HepG2 (cell line): ENCODE results near the gene SLC12A2. TPM values are rescaled to one million over a fixed set of nuclear protein-coding genes. Genes with fewer than 3 reads are reported as not detected.

Source experiments
- CENPT ChIP-seq: sonication (generic); formaldehyde crosslinking; IDR thresholded peaks from 2 replicates; pipeline ENCODE4 v1.8.0; 2022; ENCODE audit warnings: low read depth, mild to moderate bottlenecking, moderate library complexity, missing genetic modification reagents
- CHD4 ChIP-seq: fragments of 200-600 bp; sonication (generic); IDR thresholded peaks from 2 replicates; pipeline ENCODE4 v1.7.0; 2017; ENCODE audit warnings: mild to moderate bottlenecking, low read length, borderline replicate concordance
- FOXO1 ChIP-seq: sonication (generic); formaldehyde crosslinking; IDR thresholded peaks from 2 replicates; pipeline ENCODE4 v1.4.0; 2020; ENCODE audit warnings: missing genetic modification reagents
- JUN ChIP-seq: sonication (generic); formaldehyde crosslinking; IDR thresholded peaks from 2 replicates; pipeline ENCODE4 v1.4.0; 2020; ENCODE audit warnings: mild to moderate bottlenecking, missing genetic modification reagents
- TMF1 ChIP-seq: sonication (generic); formaldehyde crosslinking; IDR thresholded peaks from 2 replicates; pipeline ENCODE4 v1.8.1; 2022; ENCODE audit warnings: low read depth, missing genetic modification reagents
- ZNF274 ChIP-seq: sonication (generic); formaldehyde crosslinking; IDR thresholded peaks from 2 replicates; pipeline ENCODE4 v1.5.1; 2020; ENCODE audit warnings: mild to moderate bottlenecking, missing genetic modification reagents
- ZNF282 ChIP-seq: fragments of 450-650 bp; IDR thresholded peaks from 2 replicates; pipeline ENCODE4 v1.6.1; 2018; ENCODE audit not compliant: partially characterized antibody
- ZNF530 ChIP-seq: sonication (generic); formaldehyde crosslinking; IDR thresholded peaks from 2 replicates; pipeline ENCODE4 v1.5.0; 2020; ENCODE audit warnings: low read depth, mild to moderate bottlenecking, missing genetic modification reagents
- polyA plus RNA-seq, 8 experiments: library from polyadenylated mRNA; depleted of rRNA in 3 of 8; stranded (reverse) in 7 of 8; unstranded in 1 of 8; fragments of >200 nt; fragmentation: Illumina TruSeq in 4 of 8; extraction: Trizol in 4 of 8; gene quantifications; 2 replicates each; pipeline versions ENCODE4 v1.2.1 to v1.2.3, GENCODE V29; 2011 to 2016; ENCODE audit warnings: low read depth in 4 of 8, missing spikeins in 1 of 8, mixed read lengths in 1 of 8; ENCODE audit not compliant: insufficient read depth in 1 of 8
- total RNA-seq, 5 experiments: library from RNA; depleted of rRNA; stranded (reverse); fragments of >200 nt; fragmentation: Illumina TruSeq; extraction: Trizol; gene quantifications; 2 replicates each; pipeline ENCODE4 v1.2.3, GENCODE V29; 2016; ENCODE audit warnings: low read depth in 1 of 5
- TF ChIP-seq, protein P1 (sequence below): IDR thresholded peaks from 2 replicates; pipeline ENCODE4 v1.6.1; 2018; ENCODE audit warnings: missing genetic modification reagents, mild to moderate bottlenecking, missing compliant biosample characterization
- TF ChIP-seq, protein P2 (sequence below), 2 experiments: sonication (generic) in 1 of 2; formaldehyde crosslinking in 1 of 2; IDR thresholded peaks; 2 replicates each; pipeline versions ENCODE4 v1.6.1 to v1.9.0; 2014 to 2022; ENCODE audit warnings: antibody characterized with exemption in 1 of 2, borderline replicate concordance in 1 of 2, inconsistent platforms in 1 of 2, low read depth in 1 of 2, missing genetic modification reagents in 1 of 2
- TF ChIP-seq, protein P3 (sequence below): sonication (generic); formaldehyde crosslinking; IDR thresholded peaks from 2 replicates; pipeline ENCODE4 v1.4.0; 2020; ENCODE audit warnings: missing genetic modification reagents
- TF ChIP-seq, protein P4 (sequence below): sonication (generic); formaldehyde crosslinking; IDR thresholded peaks from 2 replicates; pipeline ENCODE4 v1.4.0; 2020; ENCODE audit warnings: missing genetic modification reagents

SLC12A2 gene
- total and polyA plus RNA-seq, 2 of the 13 experiments (the other 11 are each of a cell fraction or from before 2014, with no cell fraction given) = 4.0 to 9.7 TPM

DNA sequence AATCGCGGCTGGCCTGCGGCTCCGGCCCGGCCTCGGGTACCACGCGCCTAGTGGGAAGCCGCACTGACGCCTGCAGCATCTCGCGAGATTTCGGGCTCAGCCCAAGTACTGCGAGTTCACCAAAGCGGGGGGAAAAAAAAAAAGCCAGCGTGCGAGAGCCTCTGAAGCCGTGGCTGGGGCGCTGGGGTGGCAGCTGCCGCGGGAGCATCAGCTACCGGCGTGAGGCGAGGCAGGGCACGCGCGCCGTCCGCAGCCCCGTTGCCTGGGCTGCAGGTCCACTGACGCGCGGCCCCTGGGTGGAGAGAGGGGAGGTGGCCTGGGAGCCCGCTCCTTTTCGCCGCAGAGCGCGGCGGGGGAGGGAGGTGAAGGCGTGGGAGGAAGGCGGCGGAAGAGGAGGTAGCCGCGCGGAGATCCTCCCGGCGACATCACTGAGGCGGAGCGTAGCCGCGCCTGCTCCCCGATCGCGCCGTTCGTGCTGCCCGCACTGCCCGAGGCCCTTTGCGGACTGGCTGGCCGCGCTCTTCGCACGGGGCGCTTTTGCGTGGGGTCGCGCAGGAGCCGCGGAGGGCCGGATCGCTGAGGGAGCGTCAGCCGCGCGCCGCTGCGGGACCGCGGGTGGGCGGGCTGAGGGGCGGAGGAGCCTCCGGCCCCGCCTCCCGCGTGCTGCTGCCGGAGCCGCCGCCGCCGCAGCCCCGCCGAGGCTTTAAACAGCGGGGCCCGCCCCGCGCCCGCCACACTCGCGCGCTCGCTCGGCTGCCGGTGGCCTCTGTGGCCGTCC, at the start of gene SLC12A2 (continued):
- TF ChIP-seq, protein P1, sequence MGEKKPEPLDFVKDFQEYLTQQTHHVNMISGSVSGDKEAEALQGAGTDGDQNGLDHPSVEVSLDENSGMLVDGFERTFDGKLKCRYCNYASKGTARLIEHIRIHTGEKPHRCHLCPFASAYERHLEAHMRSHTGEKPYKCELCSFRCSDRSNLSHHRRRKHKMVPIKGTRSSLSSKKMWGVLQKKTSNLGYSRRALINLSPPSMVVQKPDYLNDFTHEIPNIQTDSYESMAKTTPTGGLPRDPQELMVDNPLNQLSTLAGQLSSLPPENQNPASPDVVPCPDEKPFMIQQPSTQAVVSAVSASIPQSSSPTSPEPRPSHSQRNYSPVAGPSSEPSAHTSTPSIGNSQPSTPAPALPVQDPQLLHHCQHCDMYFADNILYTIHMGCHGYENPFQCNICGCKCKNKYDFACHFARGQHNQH (CRISPR knock-in tag) = no peak
- TF ChIP-seq CENPT (CRISPR knock-in tag) = no peak
- TF ChIP-seq FOXO1 (CRISPR knock-in tag) = no peak
- peak; percentile 25; the same call in 1 of the 2 replicates for TF ChIP-seq ZNF274
- TF ChIP-seq CHD4 = no peak
- no peak for TF ChIP-seq ZNF530 (CRISPR knock-in tag)
- TF ChIP-seq TMF1 = peak; percentile 45; the same call in 1 of the 2 replicates
- no peak for TF ChIP-seq ZNF282
- TF ChIP-seq, protein P2, sequence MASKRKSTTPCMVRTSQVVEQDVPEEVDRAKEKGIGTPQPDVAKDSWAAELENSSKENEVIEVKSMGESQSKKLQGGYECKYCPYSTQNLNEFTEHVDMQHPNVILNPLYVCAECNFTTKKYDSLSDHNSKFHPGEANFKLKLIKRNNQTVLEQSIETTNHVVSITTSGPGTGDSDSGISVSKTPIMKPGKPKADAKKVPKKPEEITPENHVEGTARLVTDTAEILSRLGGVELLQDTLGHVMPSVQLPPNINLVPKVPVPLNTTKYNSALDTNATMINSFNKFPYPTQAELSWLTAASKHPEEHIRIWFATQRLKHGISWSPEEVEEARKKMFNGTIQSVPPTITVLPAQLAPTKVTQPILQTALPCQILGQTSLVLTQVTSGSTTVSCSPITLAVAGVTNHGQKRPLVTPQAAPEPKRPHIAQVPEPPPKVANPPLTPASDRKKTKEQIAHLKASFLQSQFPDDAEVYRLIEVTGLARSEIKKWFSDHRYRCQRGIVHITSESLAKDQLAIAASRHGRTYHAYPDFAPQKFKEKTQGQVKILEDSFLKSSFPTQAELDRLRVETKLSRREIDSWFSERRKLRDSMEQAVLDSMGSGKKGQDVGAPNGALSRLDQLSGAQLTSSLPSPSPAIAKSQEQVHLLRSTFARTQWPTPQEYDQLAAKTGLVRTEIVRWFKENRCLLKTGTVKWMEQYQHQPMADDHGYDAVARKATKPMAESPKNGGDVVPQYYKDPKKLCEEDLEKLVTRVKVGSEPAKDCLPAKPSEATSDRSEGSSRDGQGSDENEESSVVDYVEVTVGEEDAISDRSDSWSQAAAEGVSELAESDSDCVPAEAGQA (IDR thresholded peaks at IDR 0.05; ENCODE audit: low read depth) = no peak
- TF ChIP-seq, protein P2 (CRISPR knock-in tag; IDR thresholded peaks at IDR 0.05; ENCODE audit: borderline replicate concordance) = 0 out of 2 replicates have a peak, but pooled peaks have one; percentile 19
- TF ChIP-seq, protein P3, sequence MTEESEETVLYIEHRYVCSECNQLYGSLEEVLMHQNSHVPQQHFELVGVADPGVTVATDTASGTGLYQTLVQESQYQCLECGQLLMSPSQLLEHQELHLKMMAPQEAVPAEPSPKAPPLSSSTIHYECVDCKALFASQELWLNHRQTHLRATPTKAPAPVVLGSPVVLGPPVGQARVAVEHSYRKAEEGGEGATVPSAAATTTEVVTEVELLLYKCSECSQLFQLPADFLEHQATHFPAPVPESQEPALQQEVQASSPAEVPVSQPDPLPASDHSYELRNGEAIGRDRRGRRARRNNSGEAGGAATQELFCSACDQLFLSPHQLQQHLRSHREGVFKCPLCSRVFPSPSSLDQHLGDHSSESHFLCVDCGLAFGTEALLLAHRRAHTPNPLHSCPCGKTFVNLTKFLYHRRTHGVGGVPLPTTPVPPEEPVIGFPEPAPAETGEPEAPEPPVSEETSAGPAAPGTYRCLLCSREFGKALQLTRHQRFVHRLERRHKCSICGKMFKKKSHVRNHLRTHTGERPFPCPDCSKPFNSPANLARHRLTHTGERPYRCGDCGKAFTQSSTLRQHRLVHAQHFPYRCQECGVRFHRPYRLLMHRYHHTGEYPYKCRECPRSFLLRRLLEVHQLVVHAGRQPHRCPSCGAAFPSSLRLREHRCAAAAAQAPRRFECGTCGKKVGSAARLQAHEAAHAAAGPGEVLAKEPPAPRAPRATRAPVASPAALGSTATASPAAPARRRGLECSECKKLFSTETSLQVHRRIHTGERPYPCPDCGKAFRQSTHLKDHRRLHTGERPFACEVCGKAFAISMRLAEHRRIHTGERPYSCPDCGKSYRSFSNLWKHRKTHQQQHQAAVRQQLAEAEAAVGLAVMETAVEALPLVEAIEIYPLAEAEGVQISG (CRISPR knock-in tag) = peak; percentile 55; the same call in 1 of the 2 replicates
- TF ChIP-seq, protein P4, sequence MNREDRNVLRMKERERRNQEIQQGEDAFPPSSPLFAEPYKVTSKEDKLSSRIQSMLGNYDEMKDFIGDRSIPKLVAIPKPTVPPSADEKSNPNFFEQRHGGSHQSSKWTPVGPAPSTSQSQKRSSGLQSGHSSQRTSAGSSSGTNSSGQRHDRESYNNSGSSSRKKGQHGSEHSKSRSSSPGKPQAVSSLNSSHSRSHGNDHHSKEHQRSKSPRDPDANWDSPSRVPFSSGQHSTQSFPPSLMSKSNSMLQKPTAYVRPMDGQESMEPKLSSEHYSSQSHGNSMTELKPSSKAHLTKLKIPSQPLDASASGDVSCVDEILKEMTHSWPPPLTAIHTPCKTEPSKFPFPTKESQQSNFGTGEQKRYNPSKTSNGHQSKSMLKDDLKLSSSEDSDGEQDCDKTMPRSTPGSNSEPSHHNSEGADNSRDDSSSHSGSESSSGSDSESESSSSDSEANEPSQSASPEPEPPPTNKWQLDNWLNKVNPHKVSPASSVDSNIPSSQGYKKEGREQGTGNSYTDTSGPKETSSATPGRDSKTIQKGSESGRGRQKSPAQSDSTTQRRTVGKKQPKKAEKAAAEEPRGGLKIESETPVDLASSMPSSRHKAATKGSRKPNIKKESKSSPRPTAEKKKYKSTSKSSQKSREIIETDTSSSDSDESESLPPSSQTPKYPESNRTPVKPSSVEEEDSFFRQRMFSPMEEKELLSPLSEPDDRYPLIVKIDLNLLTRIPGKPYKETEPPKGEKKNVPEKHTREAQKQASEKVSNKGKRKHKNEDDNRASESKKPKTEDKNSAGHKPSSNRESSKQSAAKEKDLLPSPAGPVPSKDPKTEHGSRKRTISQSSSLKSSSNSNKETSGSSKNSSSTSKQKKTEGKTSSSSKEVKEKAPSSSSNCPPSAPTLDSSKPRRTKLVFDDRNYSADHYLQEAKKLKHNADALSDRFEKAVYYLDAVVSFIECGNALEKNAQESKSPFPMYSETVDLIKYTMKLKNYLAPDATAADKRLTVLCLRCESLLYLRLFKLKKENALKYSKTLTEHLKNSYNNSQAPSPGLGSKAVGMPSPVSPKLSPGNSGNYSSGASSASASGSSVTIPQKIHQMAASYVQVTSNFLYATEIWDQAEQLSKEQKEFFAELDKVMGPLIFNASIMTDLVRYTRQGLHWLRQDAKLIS = no peak
- no peak for TF ChIP-seq JUN (CRISPR knock-in tag)
